KMS-11 (cell line): ENCODE data around the gene HINFP.

Experiments
- H2AFZ ChIP-seq: fragments of 200-600 bp; sonication (generic); 2 replicates; pipeline ENCODE4 v1.6.1; 2016; ENCODE audit warnings: antibody characterized with exemption, mixed run types, low read depth
- H3K27ac ChIP-seq: fragments of 200-600 bp; sonication (generic); 2 replicates; pipeline ENCODE4 v1.6.1; 2016; ENCODE audit warnings: mild to moderate bottlenecking, mixed run types
- H3K27me3 ChIP-seq: fragments of 200-600 bp; sonication (generic); 2 replicates; pipeline ENCODE4 v1.6.1; 2017; ENCODE audit warnings: mild to moderate bottlenecking, low read depth, mixed run types, moderate library complexity; ENCODE audit not compliant: insufficient read depth
- H3K36me3 ChIP-seq: fragments of 200-600 bp; sonication (generic); 2 replicates; pipeline ENCODE4 v1.6.1; 2017; ENCODE audit warnings: mild to moderate bottlenecking, mixed run types; ENCODE audit not compliant: insufficient read depth
- H3K4me1 ChIP-seq: fragments of 200-600 bp; sonication (generic); 2 replicates; pipeline ENCODE4 v1.6.1; 2016; ENCODE audit warnings: mild to moderate bottlenecking, low read depth, mixed run types; ENCODE audit not compliant: poor library complexity, severe bottlenecking
- H3K4me2 ChIP-seq: fragments of 200-600 bp; sonication (generic); 2 replicates; pipeline ENCODE4 v1.7.0; 2016; ENCODE audit warnings: mild to moderate bottlenecking, mixed run types
- H3K4me3 ChIP-seq: fragments of 200-600 bp; sonication (generic); IDR thresholded peaks from 2 replicates; pipeline ENCODE4 v1.6.1; 2017; ENCODE audit warnings: low read depth, low read length, mixed read lengths; ENCODE audit not compliant: insufficient read depth
- H3K79me2 ChIP-seq: fragments of 200-600 bp; sonication (generic); 2 replicates; pipeline ENCODE4 v1.6.1; 2016; ENCODE audit warnings: low read depth, mixed run types; ENCODE audit not compliant: insufficient read depth
- H3K9ac ChIP-seq: fragments of 200-600 bp; sonication (generic); 2 replicates; pipeline ENCODE4 v1.6.1; 2016; ENCODE audit warnings: mild to moderate bottlenecking, mixed run types
- H4K20me1 ChIP-seq: fragments of 200-600 bp; sonication (generic); 2 replicates; pipeline ENCODE4 v1.6.1; 2016; ENCODE audit warnings: mild to moderate bottlenecking, mixed run types; ENCODE audit not compliant: insufficient read depth
- TF ChIP-seq, protein P1 (sequence below): fragments of 200-600 bp; sonication (generic); conservative IDR thresholded peaks from 2 replicates; pipeline ENCODE4 v1.6.1; 2017; ENCODE audit warnings: low read depth, mild to moderate bottlenecking, antibody characterized with exemption, low read length, moderate library complexity, mixed read lengths

Gene HINFP

DNA sequence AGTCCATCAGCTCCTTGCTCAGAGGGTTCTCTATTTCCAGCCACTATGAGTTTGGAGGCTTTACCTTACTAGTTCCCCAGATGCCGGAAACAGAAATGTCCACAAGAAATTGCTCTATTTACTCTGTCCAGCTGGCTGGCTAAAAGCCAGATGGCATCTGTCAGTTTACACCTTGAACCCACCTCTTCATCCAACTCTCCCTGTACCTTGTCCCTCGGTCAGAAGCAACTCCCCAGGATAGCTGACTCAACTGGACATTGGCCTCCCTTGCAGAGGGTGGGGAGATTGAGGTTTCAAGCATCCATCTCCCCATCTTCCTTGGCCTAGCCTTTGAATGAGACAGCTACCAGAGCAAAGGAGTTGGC is 12.5 kb upstream of the HINFP start:
- Histone ChIP-seq H3K79me2 (peaks cover 16% of the 10 kb centered on the region), H4K20me1 (no peaks in the 10 kb centered on the region), H3K27me3 (no peaks in the 10 kb centered on the region), H3K9ac (no peak overlapping the region), H3K36me3 (no peaks in the 10 kb centered on the region), H3K4me3 (no peak overlapping the region), H2AFZ (no peak overlapping the region), H3K27ac (no peak overlapping the region), H3K4me2 (peak overlapping the region; percentile 77), H3K4me1 (peaks cover 30% of the 10 kb centered on the region)
- TF ChIP-seq, protein P1, sequence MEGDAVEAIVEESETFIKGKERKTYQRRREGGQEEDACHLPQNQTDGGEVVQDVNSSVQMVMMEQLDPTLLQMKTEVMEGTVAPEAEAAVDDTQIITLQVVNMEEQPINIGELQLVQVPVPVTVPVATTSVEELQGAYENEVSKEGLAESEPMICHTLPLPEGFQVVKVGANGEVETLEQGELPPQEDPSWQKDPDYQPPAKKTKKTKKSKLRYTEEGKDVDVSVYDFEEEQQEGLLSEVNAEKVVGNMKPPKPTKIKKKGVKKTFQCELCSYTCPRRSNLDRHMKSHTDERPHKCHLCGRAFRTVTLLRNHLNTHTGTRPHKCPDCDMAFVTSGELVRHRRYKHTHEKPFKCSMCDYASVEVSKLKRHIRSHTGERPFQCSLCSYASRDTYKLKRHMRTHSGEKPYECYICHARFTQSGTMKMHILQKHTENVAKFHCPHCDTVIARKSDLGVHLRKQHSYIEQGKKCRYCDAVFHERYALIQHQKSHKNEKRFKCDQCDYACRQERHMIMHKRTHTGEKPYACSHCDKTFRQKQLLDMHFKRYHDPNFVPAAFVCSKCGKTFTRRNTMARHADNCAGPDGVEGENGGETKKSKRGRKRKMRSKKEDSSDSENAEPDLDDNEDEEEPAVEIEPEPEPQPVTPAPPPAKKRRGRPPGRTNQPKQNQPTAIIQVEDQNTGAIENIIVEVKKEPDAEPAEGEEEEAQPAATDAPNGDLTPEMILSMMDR = no peak

DNA sequence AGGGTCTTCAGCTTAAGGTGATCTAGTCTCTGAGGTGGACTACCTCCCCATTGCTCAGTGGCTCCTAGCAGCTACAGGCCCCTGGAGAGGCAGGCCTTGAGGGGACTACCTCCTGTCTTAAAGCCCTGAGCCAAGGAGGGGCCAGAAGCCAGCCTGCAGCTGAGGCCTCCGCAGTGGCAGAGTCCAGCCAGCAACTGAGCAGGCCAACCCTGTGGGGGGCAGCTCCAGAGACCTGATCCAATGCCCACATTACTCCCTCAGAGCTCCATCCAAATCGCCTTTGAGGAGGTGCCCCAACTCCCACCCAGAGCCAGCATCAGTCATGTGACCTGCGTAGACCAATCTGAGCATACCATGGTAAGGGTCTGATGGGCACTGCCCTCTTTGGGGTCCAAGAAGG is 11.5 kb upstream of the HINFP start:
- Histone ChIP-seq H4K20me1 (no peaks in the 10 kb centered on the region), H3K4me2 (no peak overlapping the region), H3K27me3 (no peaks in the 10 kb centered on the region), H2AFZ (no peak overlapping the region), H3K79me2 (peaks cover 16% of the 10 kb centered on the region), H3K4me3 (no peak overlapping the region), H3K27ac (no peak overlapping the region), H3K9ac (no peak overlapping the region), H3K4me1 (peaks cover 28% of the 10 kb centered on the region), H3K36me3 (no peaks in the 10 kb centered on the region)
- TF ChIP-seq, protein P1 = no peak

DNA sequence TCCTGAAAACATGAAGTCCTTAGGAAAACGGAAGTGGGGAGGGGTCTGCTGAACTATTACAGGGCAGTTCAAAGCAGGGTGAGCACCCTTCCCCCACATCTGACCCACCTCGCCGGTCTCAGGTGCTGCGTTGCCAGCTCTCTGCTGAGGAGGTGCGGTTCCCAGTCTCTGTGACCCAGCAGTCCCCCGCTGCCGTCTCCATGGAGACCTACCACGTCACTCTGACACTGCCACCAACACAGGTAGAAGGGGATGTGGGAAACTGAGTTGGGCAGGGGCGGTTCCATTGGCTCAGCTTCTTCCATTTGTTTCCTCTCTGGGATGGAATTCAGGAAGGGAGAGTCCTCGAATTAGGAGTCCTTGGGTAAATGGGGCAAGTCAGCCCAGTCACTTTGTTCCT is 10.9 kb upstream of the HINFP start:
- Histone ChIP-seq H4K20me1 (no peaks in the 10 kb centered on the region), H3K4me3 (no peak overlapping the region), H3K4me1 (peaks cover 24% of the 10 kb centered on the region), H3K27me3 (no peaks in the 10 kb centered on the region), H3K79me2 (peaks cover 16% of the 10 kb centered on the region), H3K9ac (no peak overlapping the region), H3K27ac (no peak overlapping the region), H3K4me2 (no peak overlapping the region), H3K36me3 (no peaks in the 10 kb centered on the region), H2AFZ (no peak overlapping the region)
- TF ChIP-seq, protein P1 = no peak

DNA sequence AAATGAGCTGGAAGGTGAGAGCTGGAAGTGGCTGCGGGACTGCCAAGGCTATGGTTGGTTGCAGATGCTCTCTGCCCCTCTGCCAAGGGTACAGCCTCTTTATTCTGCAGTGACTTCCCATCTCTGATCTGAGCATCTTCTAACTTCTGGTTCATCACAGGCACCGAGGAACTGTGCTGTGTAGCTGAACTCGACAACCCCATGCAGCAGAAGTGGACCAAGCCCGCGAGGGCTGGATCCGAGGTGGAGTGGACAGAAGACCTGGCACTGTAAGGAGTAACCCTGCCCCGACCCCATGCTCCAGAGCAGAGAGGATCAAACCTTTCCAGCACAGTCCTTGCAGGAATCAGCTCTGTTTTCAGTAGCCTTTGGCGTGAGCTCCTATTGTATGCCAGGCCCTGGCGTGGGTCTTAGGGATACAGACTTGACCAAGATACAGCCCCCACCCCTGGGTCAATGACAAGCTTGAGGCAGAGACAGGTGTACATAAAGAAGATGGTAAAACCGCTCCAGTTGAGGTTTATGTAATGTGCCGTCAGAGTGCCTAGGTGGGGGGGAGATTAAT is 9.9 kb upstream of the HINFP start:
- H4K20me1 ChIP-seq = no peaks in the 10 kb centered on the region
- TF ChIP-seq, protein P1 = no peak
- H3K36me3 ChIP-seq = no peaks in the 10 kb centered on the region
- H3K27me3 ChIP-seq = no peaks in the 10 kb centered on the region
- H3K27ac ChIP-seq = no peak overlapping the region
- no peak overlapping the region for H3K9ac ChIP-seq
- H3K79me2 ChIP-seq = peaks cover 16% of the 10 kb centered on the region
- H3K4me2 ChIP-seq = no peak overlapping the region
- no peak overlapping the region for H3K4me3 ChIP-seq
- H2AFZ ChIP-seq = no peak overlapping the region
- H3K4me1 ChIP-seq = peaks cover 14% of the 10 kb centered on the region
